Measurements from ENCODE around the gene CLIC2.
"Not testable (repeated sequence)": the region's sequence is repeated elsewhere in the genome, so short reads cannot be mapped to it uniquely, and the experiment has no call there.

GRCh38 chrX:155345689-155346088 is 11.3 kb upstream of the CLIC2 start:
- not testable (repeated sequence) for TF ChIP-seq CTCF, POLR2A (IDR thresholded peaks at IDR 0.05)

Data from testis (tissue), 2 donors.